HG02943 (cell line): ENCODE data around the gene CBFA2T2.
"Not testable (repeated sequence)": the region's sequence is repeated elsewhere in the genome, so short reads cannot be mapped to it uniquely, and the experiment has no call there.

Experiments
- ATAC-seq: cut with Tn5 transposase; IDR thresholded peaks from one replicate; pipeline ENCODE4 v1.9.1; 2021; ENCODE audit warnings: mild to moderate bottlenecking, low read depth, moderate library complexity; ENCODE audit not compliant: unreplicated experiment

The CBFA2T2 gene

GRCh38 chr20:33606118-33606771 lies 116.3 kb downstream of the CBFA2T2 start:
- no peak for ATAC-seq

- ATAC-seq = no peak
Measured at GRCh38 chr20:33609504-33609903, 119.6 kb downstream of the CBFA2T2 start.

- ATAC-seq = no peak
Measured at GRCh38 chr20:33611106-33611505, 121.2 kb downstream of the CBFA2T2 start.

GRCh38 chr20:33612001-33612400 lies 122.1 kb downstream of the CBFA2T2 start:
- ATAC-seq = no peak

GRCh38 chr20:33621717-33622400 lies 132.0 kb downstream of the CBFA2T2 start:
- no peak for ATAC-seq

GRCh38 chr20:33622705-33623365 lies 132.9 kb downstream of the CBFA2T2 start:
- ATAC-seq = no peak

GRCh38 chr20:33624399-33624798 lies 134.5 kb downstream of the CBFA2T2 start:
- ATAC-seq = no peak

GRCh38 chr20:33626190-33626589 lies 136.3 kb downstream of the CBFA2T2 start:
- no peak for ATAC-seq

- no peak for ATAC-seq
Measured at GRCh38 chr20:33627577-33628216, 137.8 kb downstream of the CBFA2T2 start.

- no peak for ATAC-seq
Measured at GRCh38 chr20:33629533-33629932, 139.6 kb downstream of the CBFA2T2 start.

GRCh38 chr20:33629979-33630378 lies 140.1 kb downstream of the CBFA2T2 start:
- no peak for ATAC-seq

GRCh38 chr20:33630507-33630906 lies 140.6 kb downstream of the CBFA2T2 start:
- no peak for ATAC-seq

GRCh38 chr20:33631910-33632309 lies 142.0 kb downstream of the CBFA2T2 start:
- ATAC-seq = not testable (repeated sequence)

GRCh38 chr20:33635341-33635740 lies 145.4 kb downstream of the CBFA2T2 start:
- ATAC-seq = no peak

- no peak for ATAC-seq
Measured at GRCh38 chr20:33636776-33637175, 146.9 kb downstream of the CBFA2T2 start.

- ATAC-seq = no peak
Measured at GRCh38 chr20:33640287-33640686, 150.4 kb downstream of the CBFA2T2 start.

GRCh38 chr20:33644313-33645071 lies 154.6 kb downstream of the CBFA2T2 start:
- ATAC-seq = no peak

- ATAC-seq = no peak
Measured at GRCh38 chr20:33645072-33645358, 155.1 kb downstream of the CBFA2T2 start.

- no peak for ATAC-seq
Measured at GRCh38 chr20:33645396-33645795, 155.5 kb downstream of the CBFA2T2 start.

GRCh38 chr20:33646191-33646590 lies 156.3 kb downstream of the CBFA2T2 start:
- ATAC-seq = no peak
